HCT116 (cell line): ENCODE measurements around the gene DYNC1LI1. TPM values are rescaled to one million over a fixed set of nuclear protein-coding genes. Genes with fewer than 3 reads are reported as not detected.

Source experiments
- ATAC-seq: fragments of 200-7000 bp; cut with Tn5 transposase; 2 replicates; pipeline ENCODE4 v1.9.1; 2020; ENCODE audit warnings: mild to moderate bottlenecking, moderate library complexity
- BruUV-seq: library from RNA; stranded (reverse); fragments of 400-500 nt; replicated peaks from 2 replicates; lab custom pipeline; 2021; lab: Mats Ljungman, UMichigan
- CTCF ChIA-PET: fragments of 300-600 bp; sonication (Branson Sonifier 250); formaldehyde crosslinking; loops from one replicate; lab custom pipeline; 2021; ENCODE audit warnings: antibody characterized with exemption; lab: Charles Lee
- POLR2A ChIA-PET: fragments of 300-600, 350-600 bp; sonication (Branson Sonifier 250); formaldehyde crosslinking; loops from one replicate; lab custom pipeline; 2021; ENCODE audit warnings: antibody characterized with exemption; lab: Charles Lee
- RAD21 ChIA-PET, 2 experiments: fragments of 300-600 bp; sonication (Branson Sonifier 250); formaldehyde crosslinking; loops; one replicate each; lab custom pipeline; 2023; ENCODE audit warnings: low total read pairs in 2 of 2; ENCODE audit not compliant: uncharacterized antibody in 2 of 2, unreplicated experiment in 2 of 2, low non-redundant PET in 1 of 2; lab: Charles Lee
- DNase-seq: peaks from one replicate; pipeline ENCODE4 v3.0.0-alpha.2; 2010; ENCODE audit warnings: low read depth, low spot score
- H2AFZ ChIP-seq: fragments of 200-600 bp; shearing (Covaris generic), sonication (generic); 2 replicates; pipeline ENCODE4 v1.6.1; 2017; ENCODE audit warnings: low read depth, mixed run types, mixed read lengths, antibody characterized with exemption, low read length; ENCODE audit not compliant: poor library complexity, severe bottlenecking
- H3K27ac ChIP-seq: 2 replicates; pipeline ENCODE4 v1.5.1; 2012; ENCODE audit warnings: low read depth, low read length
- H3K27me3 ChIP-seq: fragments of 200-600 bp; sonication (generic); 2 replicates; pipeline ENCODE4 v1.6.1; 2016; ENCODE audit warnings: mixed run types, low read length, mixed read lengths; ENCODE audit not compliant: insufficient read depth
- H3K36me3 ChIP-seq, 2 experiments: fragments of 200-500 bp in 1 of 2; fragments of 200-600 bp in 1 of 2; sonication (Bioruptor generic) in 1 of 2; sonication (generic) in 1 of 2; 2 replicates each; pipeline versions ENCODE4 v1.5.1 to v1.6.1; 2014 to 2016; ENCODE audit warnings: low read length in 2 of 2, inconsistent platforms in 1 of 2, mixed read lengths in 1 of 2, mixed run types in 1 of 2; ENCODE audit not compliant: insufficient read depth in 2 of 2, control insufficient read depth in 1 of 2
- H3K4me1 ChIP-seq, 2 experiments: fragments of 200-600 bp in 1 of 2; sonication (generic) in 1 of 2; 2 replicates each; pipeline versions ENCODE4 v1.5.1 to v1.6.1; 2012 to 2017; ENCODE audit warnings: low read length in 2 of 2, inconsistent platforms in 1 of 2, mild to moderate bottlenecking in 1 of 2, mixed read lengths in 1 of 2, mixed run types in 1 of 2, moderate library complexity in 1 of 2; ENCODE audit not compliant: insufficient read depth in 2 of 2, control insufficient read depth in 1 of 2
- H3K4me2 ChIP-seq: fragments of 200-600 bp; sonication (generic); 2 replicates; pipeline ENCODE4 v1.6.1; 2017; ENCODE audit warnings: mixed run types, low read length, mixed read lengths
- H3K4me3 ChIP-seq, 2 experiments: fragments of 200-600 bp in 1 of 2; sonication (generic) in 1 of 2; replicated peaks in 1 of 2; 2 replicates each; pipeline ENCODE4 v1.5.1; 2011 to 2016; ENCODE audit warnings: low read length in 2 of 2, control low read depth in 1 of 2, low read depth in 1 of 2, mild to moderate bottlenecking in 1 of 2, mixed read lengths in 1 of 2, mixed run types in 1 of 2
- H3K79me2 ChIP-seq: fragments of 200-600 bp; sonication (generic); 2 replicates; pipeline ENCODE4 v1.6.1; 2017; ENCODE audit warnings: mild to moderate bottlenecking, mixed run types, low read length, moderate library complexity, mixed read lengths; ENCODE audit not compliant: insufficient read depth
- H3K9ac ChIP-seq: fragments of 200-600 bp; sonication (generic); 2 replicates; pipeline ENCODE4 v1.6.1; 2016; ENCODE audit warnings: low read length, mixed read lengths
- H3K9me2 ChIP-seq: fragments of 200-600 bp; sonication (generic), shearing (Covaris generic); 2 replicates; pipeline ENCODE4 v1.6.1; 2017; ENCODE audit warnings: mixed run types, mild to moderate bottlenecking, moderate library complexity; ENCODE audit not compliant: insufficient read depth
- H3K9me3 ChIP-seq, 2 experiments: fragments of 200-500 bp in 1 of 2; fragments of 200-600 bp in 1 of 2; sonication (Bioruptor generic) in 1 of 2; sonication (generic) in 1 of 2; 2 replicates each; pipeline ENCODE4 v1.6.1; 2014 to 2017; ENCODE audit warnings: low read length in 2 of 2, mixed read lengths in 2 of 2, inconsistent platforms in 1 of 2, low read depth in 1 of 2, mild to moderate bottlenecking in 1 of 2, mixed run types in 1 of 2, moderate library complexity in 1 of 2; ENCODE audit not compliant: control insufficient read depth in 1 of 2, insufficient read depth in 1 of 2
- H4K20me1 ChIP-seq: fragments of 200-600 bp; sonication (generic), shearing (Covaris generic); 2 replicates; pipeline ENCODE4 v1.6.1; 2017; ENCODE audit warnings: mixed run types, mild to moderate bottlenecking, moderate library complexity; ENCODE audit not compliant: insufficient read depth
- CTCF ChIP-seq, 3 experiments: fragments of 200-600 bp in 1 of 3; sonication (generic) in 1 of 3; IDR thresholded peaks in 2 of 3; conservative IDR thresholded peaks in 1 of 3; 2 replicates each; pipeline ENCODE4 v1.5.1; 2012 to 2017; ENCODE audit warnings: low read depth in 2 of 3, low read length in 2 of 3, antibody characterized with exemption in 1 of 3, borderline replicate concordance in 1 of 3, control low read depth in 1 of 3, mild to moderate bottlenecking in 1 of 3, mixed read lengths in 1 of 3, mixed run types in 1 of 3, moderate library complexity in 1 of 3; ENCODE audit not compliant: insufficient read depth in 1 of 3
- EGR1 ChIP-seq: IDR thresholded peaks from 2 replicates; pipeline ENCODE4 v1.6.1; 2012; ENCODE audit warnings: low read depth
- EZH2 ChIP-seq: fragments of 200-600 bp; sonication (generic); IDR thresholded peaks from 2 replicates; pipeline ENCODE4 v1.6.1; 2017; ENCODE audit warnings: antibody characterized with exemption, mixed run types
- FOSL1 ChIP-seq: IDR thresholded peaks from 2 replicates; pipeline ENCODE4 v1.6.1; 2012; ENCODE audit warnings: low read depth
- JUND ChIP-seq: IDR thresholded peaks from 2 replicates; pipeline ENCODE4 v1.6.1; 2012
- POLR2A ChIP-seq: IDR thresholded peaks from 2 replicates; pipeline ENCODE4 v1.7.0; 2011; ENCODE audit warnings: borderline replicate concordance; ENCODE audit not compliant: insufficient read depth, insufficient read length; ENCODE audit errors: extremely low read depth
- RAD21 ChIP-seq: IDR thresholded peaks from 2 replicates; pipeline ENCODE4 v1.6.1; 2012; ENCODE audit warnings: low read depth, mild to moderate bottlenecking
- REST ChIP-seq: IDR thresholded peaks from 2 replicates; pipeline ENCODE4 v1.6.1; 2012; ENCODE audit warnings: low read depth
- ZFX ChIP-seq: fragments of 450-650 bp; IDR thresholded peaks from 2 replicates; pipeline ENCODE4 v1.6.1; 2017
- intact Hi-C: fragments of 100-400 bp; cut with micrococcal nuclease; formaldehyde crosslinking; loops from 2 replicates; pipeline ENCODE4 v1.10.0; 2022
- total RNA-seq: library from RNA; stranded (reverse); gene quantifications from one replicate; pipeline ENCODE4 v1.2.1, GENCODE V29; 2021; ENCODE audit not compliant: unreplicated experiment

Gene DYNC1LI1
- total RNA-seq, 1 experiment from 2014 or later, result 39.4 TPM

GRCh38 chr3:32612547-32612946 lies 41.9 kb upstream of the DYNC1LI1 start:
- Histone ChIP-seq H3K4me3 (no peak overlapping the region), H3K27ac (no peak overlapping the region), H3K36me3 (no peaks in the 10 kb centered on the region), H3K4me1 (no peaks in the 10 kb centered on the region), H3K9me3 (no peaks in the 10 kb centered on the region)
- no peak for ATAC-seq
- TF ChIP-seq REST (no peak), FOSL1 (no peak), EGR1 (no peak), JUND (no peak), RAD21 (no peak), ZFX (no peak), POLR2A (no peak), EZH2 (no peak), CTCF (IDR thresholded peaks at IDR 0.05 in 2 of 3, conservative IDR thresholded peaks at IDR 0.05 in 1 of 3; ENCODE audit: borderline replicate concordance in 1 of 3, insufficient read depth in 1 of 3, low read depth in 2 of 3, low read length in 2 of 3) (no peak)
- TF ChIP-seq, all 23 proteins: peak for 0
- Histone ChIP-seq H4K20me1 (no peaks in the 10 kb centered on the region), H3K27me3 (no peaks in the 10 kb centered on the region), H3K9ac (no peak overlapping the region), H3K4me2 (no peak overlapping the region), H3K9me2 (no peaks in the 10 kb centered on the region), H2AFZ (no peak overlapping the region), H3K79me2 (no peaks in the 10 kb centered on the region)
- POLR2A ChIA-PET, result no interaction called here
- CTCF ChIA-PET, result no interaction called here
- intact Hi-C loops, result no loop called here
- no TSS peak for BruUV-seq
- RAD21 ChIA-PET, result no interaction called here
- no peak for DNase-seq
